GM18519 (cell line): Measurements from ENCODE around the gene LCLAT1.
"Not testable (repeated sequence)": the region's sequence is repeated elsewhere in the genome, so short reads cannot be mapped to it uniquely, and the experiment has no call there.

Experiments
- ATAC-seq: cut with Tn5 transposase; IDR thresholded peaks from one replicate; pipeline ENCODE4 v1.9.1; 2021; ENCODE audit warnings: mild to moderate bottlenecking, moderate library complexity; ENCODE audit not compliant: unreplicated experiment, low FRiP score

Gene LCLAT1

GRCh38 chr2:30580391-30580790, 133.3 kb downstream of the LCLAT1 start:
- ATAC-seq: no peak

GRCh38 chr2:30582521-30582920, 135.5 kb downstream of the LCLAT1 start:
- ATAC-seq: no peak

GRCh38 chr2:30583204-30583749, 136.2 kb downstream of the LCLAT1 start:
- ATAC-seq: no peak

GRCh38 chr2:30584116-30584515, 137.1 kb downstream of the LCLAT1 start:
- no peak for ATAC-seq

- ATAC-seq: no peak
These were observed 141.9 kb downstream of the LCLAT1 start for GRCh38 chr2:30588994-30589393.

- no peak for ATAC-seq
These were observed 143.4 kb downstream of the LCLAT1 start for GRCh38 chr2:30590407-30590806.

GRCh38 chr2:30591186-30591585, 144.1 kb downstream of the LCLAT1 start:
- no peak for ATAC-seq

- no peak for ATAC-seq
These were observed 154.3 kb downstream of the LCLAT1 start for GRCh38 chr2:30601375-30601774.

- no peak for ATAC-seq
These were observed 158.2 kb downstream of the LCLAT1 start for GRCh38 chr2:30605197-30605596.

- ATAC-seq: no peak
These were observed 161.6 kb downstream of the LCLAT1 start for GRCh38 chr2:30608643-30609042.

- ATAC-seq: no peak
These were observed 164.5 kb downstream of the LCLAT1 start for GRCh38 chr2:30611583-30611982.

- ATAC-seq: no peak
These were observed 165.3 kb downstream of the LCLAT1 start for GRCh38 chr2:30612371-30612770.

- ATAC-seq: no peak
These were observed 166.0 kb downstream of the LCLAT1 start for GRCh38 chr2:30613001-30613400.

GRCh38 chr2:30614227-30614626, 167.2 kb downstream of the LCLAT1 start:
- ATAC-seq: not testable (repeated sequence)

- no peak for ATAC-seq
These were observed 168.9 kb downstream of the LCLAT1 start for GRCh38 chr2:30615926-30616325.

- no peak for ATAC-seq
These were observed 173.1 kb downstream of the LCLAT1 start for GRCh38 chr2:30620102-30620501.

GRCh38 chr2:30621836-30622235, 174.8 kb downstream of the LCLAT1 start:
- no peak for ATAC-seq

GRCh38 chr2:30622452-30622851, 175.4 kb downstream of the LCLAT1 start:
- ATAC-seq: no peak

GRCh38 chr2:30625276-30625675, 178.2 kb downstream of the LCLAT1 start:
- no peak for ATAC-seq

- ATAC-seq: no peak
These were observed 178.7 kb downstream of the LCLAT1 start for GRCh38 chr2:30625701-30626100.

- ATAC-seq: no peak
These were observed 179.4 kb downstream of the LCLAT1 start for GRCh38 chr2:30626397-30626796.

GRCh38 chr2:30627151-30627550, 180.1 kb downstream of the LCLAT1 start:
- no peak for ATAC-seq

GRCh38 chr2:30628341-30628740, 181.3 kb downstream of the LCLAT1 start:
- no peak for ATAC-seq
